GM21786 (cell line): ENCODE measurements around the gene FMN2.

Experiments used
- ATAC-seq: cut with Tn5 transposase; IDR thresholded peaks from one replicate; pipeline ENCODE4 v1.9.1; 2021; ENCODE audit not compliant: unreplicated experiment

Gene FMN2

GRCh38 chr1:240091614-240092300 lies at the start of gene FMN2:
Gene FMN2 (plus strand): TSS chr1:240091883. CDS start chr1:240092110, 227 bp downstream.
- ATAC-seq: no peak

- ATAC-seq: no peak
Observed at GRCh38 chr1:240044620-240045019, 47.1 kb upstream of the FMN2 start.

GRCh38 chr1:240046000-240046399 lies 45.7 kb upstream of the FMN2 start:
- ATAC-seq: no peak

- ATAC-seq: no peak
Observed at GRCh38 chr1:240054109-240054701, 37.5 kb upstream of the FMN2 start.

GRCh38 chr1:240055936-240056335 lies 35.7 kb upstream of the FMN2 start:
- no peak for ATAC-seq

- ATAC-seq: no peak
Observed at GRCh38 chr1:240056350-240056749, 35.3 kb upstream of the FMN2 start.

- ATAC-seq: no peak
Observed at GRCh38 chr1:240058049-240058448, 33.6 kb upstream of the FMN2 start.

GRCh38 chr1:240068961-240069360 lies 22.7 kb upstream of the FMN2 start:
- ATAC-seq: no peak

GRCh38 chr1:240070188-240070587 lies 21.5 kb upstream of the FMN2 start:
- ATAC-seq: no peak

GRCh38 chr1:240073097-240073496 lies 18.6 kb upstream of the FMN2 start:
- ATAC-seq: no peak

GRCh38 chr1:240074422-240074821 lies 17.3 kb upstream of the FMN2 start:
- no peak for ATAC-seq

- ATAC-seq: no peak
Observed at GRCh38 chr1:240074908-240075307, 16.8 kb upstream of the FMN2 start.

GRCh38 chr1:240084337-240084736 lies 7.3 kb upstream of the FMN2 start:
- ATAC-seq: no peak

GRCh38 chr1:240084749-240085148 lies 6.9 kb upstream of the FMN2 start:
- ATAC-seq: no peak

GRCh38 chr1:240086726-240087125 lies 5.0 kb upstream of the FMN2 start:
- no peak for ATAC-seq

GRCh38 chr1:240090014-240090413 lies 1.7 kb upstream of the FMN2 start:
- ATAC-seq: no peak

GRCh38 chr1:240090957-240091600 lies 604 bp upstream of the FMN2 start:
- no peak for ATAC-seq

GRCh38 chr1:240092301-240093119 lies 827 bp downstream of the FMN2 start:
- no peak for ATAC-seq

GRCh38 chr1:240093120-240093961 lies 1.7 kb downstream of the FMN2 start:
- no peak for ATAC-seq

GRCh38 chr1:240094041-240094722 lies 2.5 kb downstream of the FMN2 start:
- ATAC-seq: no peak
